HFFc6 (cell line): ENCODE results near the gene MEIKIN. TPM values are rescaled to one million over a fixed set of nuclear protein-coding genes. Genes with fewer than 3 reads are reported as not detected.

ENCODE experiments used
- DNase-seq: peaks from one replicate; pipeline ENCODE4 v3.0.0-alpha.2; 2018
- H3K27ac Mint-ChIP-seq: 2 replicates; pipeline ENCODE4 v1.8.0; 2020; ENCODE audit warnings: mild to moderate bottlenecking, mixed read lengths
- H3K27me3 Mint-ChIP-seq: 2 replicates; pipeline ENCODE4 v1.8.0; 2021; ENCODE audit warnings: mild to moderate bottlenecking, moderate library complexity, mixed read lengths; ENCODE audit not compliant: insufficient read depth
- H3K36me3 Mint-ChIP-seq: 2 replicates; pipeline ENCODE4 v1.8.0; 2021; ENCODE audit warnings: low read depth, mixed read lengths
- H3K4me1 Mint-ChIP-seq: 2 replicates; pipeline ENCODE4 v1.8.0; 2020; ENCODE audit warnings: low read depth, mixed read lengths
- H3K4me3 Mint-ChIP-seq: 2 replicates; pipeline ENCODE4 v1.8.0; 2020; ENCODE audit warnings: mild to moderate bottlenecking, moderate library complexity, mixed read lengths
- H3K9me3 Mint-ChIP-seq: 2 replicates; pipeline ENCODE4 v1.8.0; 2020; ENCODE audit warnings: mild to moderate bottlenecking, mixed read lengths
- CTCF ChIP-seq: fragments of 200-600 bp; sonication (generic); IDR thresholded peaks from 2 replicates; pipeline ENCODE4 v1.5.0; 2021; ENCODE audit warnings: antibody characterized with exemption, mild to moderate bottlenecking
- total RNA-seq, 6 experiments: library from RNA; stranded (reverse); fragmentation: NEBNext Ultra II Directional; extraction: Animal tissue kit (Norgen Biotek cat#: 25700); gene quantifications; 2 replicates in 1 of 6; 3 replicates in 5 of 6; pipeline ENCODE4 v1.2.3, GENCODE V29; 2021

Gene MEIKIN
- total RNA-seq, 6 experiments from 2014 or later = not detected

DNA sequence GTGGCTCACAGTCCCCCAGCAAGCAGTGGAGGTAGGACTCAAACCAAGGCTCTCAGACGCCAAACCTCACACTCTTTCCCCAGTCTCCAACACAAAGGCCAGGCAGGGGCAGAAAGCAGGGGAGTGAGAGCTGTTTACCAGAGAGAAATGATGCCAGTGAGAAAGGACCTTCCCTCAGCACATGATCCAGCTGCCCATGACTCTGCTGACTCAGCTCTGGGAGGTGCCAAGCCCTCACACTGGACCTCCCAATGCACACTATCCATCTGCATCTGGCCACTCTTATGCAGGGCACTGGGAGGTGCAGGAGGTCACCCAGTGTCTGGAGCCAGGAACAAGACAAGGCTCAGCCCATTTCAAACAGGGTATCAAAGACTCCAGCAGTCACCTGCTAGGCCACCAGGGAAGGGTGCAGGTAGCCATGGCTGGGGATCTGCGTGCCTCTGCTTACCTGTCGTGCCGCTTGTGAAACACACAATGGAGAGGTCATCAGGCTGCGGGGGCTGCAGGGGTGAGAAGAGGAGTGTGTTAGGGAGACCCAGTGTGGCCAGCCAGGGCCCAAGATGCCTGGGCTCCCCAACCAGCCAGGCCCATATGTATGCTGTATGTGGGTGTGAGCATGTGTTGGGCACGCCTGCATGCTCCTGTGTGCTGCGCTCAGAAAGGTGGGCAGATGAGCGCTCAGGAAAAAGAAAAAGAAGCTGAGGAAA is 39.6 kb upstream of the MEIKIN start:
- TF ChIP-seq CTCF = no peak
- H3K4me1 Mint-ChIP-seq = no peaks in the 10 kb centered on the region
- no peak for DNase-seq
- no peaks in the 10 kb centered on the region for H3K9me3 Mint-ChIP-seq
- no peak overlapping the region for H3K4me3 Mint-ChIP-seq
- H3K36me3 Mint-ChIP-seq = no peaks in the 10 kb centered on the region
- no peak overlapping the region for H3K27ac Mint-ChIP-seq
- peaks cover 13% of the 10 kb centered on the region for H3K27me3 Mint-ChIP-seq

GRCh38 chr5:131983244-131983771 is 37.8 kb upstream of the MEIKIN start:
- no peaks in the 10 kb centered on the region for H3K9me3 Mint-ChIP-seq
- DNase-seq = no peak
- H3K27me3 Mint-ChIP-seq = peaks cover 17% of the 10 kb centered on the region
- no peak overlapping the region for H3K4me3 Mint-ChIP-seq
- no peaks in the 10 kb centered on the region for H3K36me3 Mint-ChIP-seq
- TF ChIP-seq CTCF = no peak
- no peak overlapping the region for H3K27ac Mint-ChIP-seq
- no peaks in the 10 kb centered on the region for H3K4me1 Mint-ChIP-seq

- peaks cover 17% of the 10 kb centered on the region for H3K27me3 Mint-ChIP-seq
- no peaks in the 10 kb centered on the region for H3K36me3 Mint-ChIP-seq
- no peaks in the 10 kb centered on the region for H3K9me3 Mint-ChIP-seq
- peaks cover 8% of the 10 kb centered on the region; the same call in 1 of the 2 replicates for H3K4me1 Mint-ChIP-seq
- DNase-seq = no peak
- no peak for TF ChIP-seq CTCF
- H3K27ac Mint-ChIP-seq = no peak overlapping the region
- H3K4me3 Mint-ChIP-seq = no peak overlapping the region
Observed at GRCh38 chr5:131981516-131981915, 36.1 kb upstream of the MEIKIN start.

DNA sequence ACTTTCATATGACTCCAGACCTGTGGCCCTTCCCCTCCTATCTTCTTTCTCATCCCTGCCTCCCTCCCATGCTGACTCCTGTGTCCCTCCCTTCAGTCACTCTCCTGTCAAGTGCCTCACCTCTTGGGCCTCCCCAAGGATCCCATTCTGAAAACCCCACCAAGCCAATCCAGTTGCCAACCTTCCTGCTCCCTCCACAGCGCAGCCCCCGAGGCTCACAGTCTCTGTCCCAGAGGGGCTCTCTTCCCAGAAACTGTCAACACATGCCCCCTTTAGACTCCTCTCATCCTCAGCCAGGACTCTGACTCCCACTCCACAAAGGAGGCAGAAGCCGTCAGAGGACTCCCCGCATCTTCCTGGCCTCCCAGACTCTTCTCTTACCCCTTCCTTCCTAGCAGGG is 35.2 kb upstream of the MEIKIN start:
- DNase-seq = no peak
- Mint-ChIP-seq H3K36me3 (no peaks in the 10 kb centered on the region), H3K27ac (no peak overlapping the region), H3K27me3 (peaks cover 17% of the 10 kb centered on the region), H3K4me3 (no peak overlapping the region), H3K4me1 (peaks cover 8% of the 10 kb centered on the region; the same call in 1 of the 2 replicates), H3K9me3 (no peaks in the 10 kb centered on the region)
- no peak for TF ChIP-seq CTCF

GRCh38 chr5:131979816-131980215 is 34.4 kb upstream of the MEIKIN start:
- no peaks in the 10 kb centered on the region for H3K36me3 Mint-ChIP-seq
- no peak for TF ChIP-seq CTCF
- no peaks in the 10 kb centered on the region for H3K9me3 Mint-ChIP-seq
- peaks cover 18% of the 10 kb centered on the region for H3K27me3 Mint-ChIP-seq
- peaks cover 8% of the 10 kb centered on the region; the same call in 1 of the 2 replicates for H3K4me1 Mint-ChIP-seq
- H3K27ac Mint-ChIP-seq = no peak overlapping the region
- no peak overlapping the region for H3K4me3 Mint-ChIP-seq
- no peak for DNase-seq
